ENCODE data around the gene SLC22A23.

Gene SLC22A23

GRCh38 chr6:3456898-3457709 is at the start of gene SLC22A23:
Gene SLC22A23 (minus strand): TSS chr6:3457050. CDS start chr6:3456559, 491 bp downstream.
- Histone ChIP-seq H2AFZ (ENCODE audit: low read depth, low read length) (no peak within 1 kb of the TSS), H3K79me2 (ENCODE audit: insufficient read depth, low read length) (no peaks in the 10 kb centered on the region), H3K4me2 (ENCODE audit: insufficient read depth, low read length) (peak within 1 kb of the TSS; percentile 56), H3K27me3 (ENCODE audit: insufficient read depth, low read length, poor library complexity) (peaks cover 54% of the 10 kb centered on the region), H4K20me1 (ENCODE audit: insufficient read depth, low read length) (peaks cover 11% of the 10 kb centered on the region), H3K4me3 (ENCODE audit: low read depth in 1 of 2, low read length in 2 of 2) (peak within 1 kb of the TSS in 1 of 2 experiments; percentile 33; a peak in 1 of 4 replicates), H3K9ac (ENCODE audit: low read depth, low read length) (no peak within 1 kb of the TSS), H3K27ac (ENCODE audit: low read length) (no peak within 1 kb of the TSS), H3K36me3 (ENCODE audit: insufficient read depth, low read length) (no peaks in the 10 kb centered on the region), H3K9me3 (ENCODE audit: insufficient read depth, low read length, severe bottlenecking) (no peaks in the 10 kb centered on the region), H3K4me1 (ENCODE audit: insufficient read depth, low read length) (peaks cover 8% of the 10 kb centered on the region; the same call in 1 of the 2 replicates)
- TF ChIP-seq EZH2 (IDR thresholded peaks at IDR 0.05; ENCODE audit: borderline replicate concordance, low read depth, low read length, severe bottlenecking) = peak; percentile 92
- peak; percentile 64 for TF ChIP-seq CTCF (IDR thresholded peaks at IDR 0.05; ENCODE audit: borderline replicate concordance, extremely low read depth, low read length, poor library complexity, severe bottlenecking)
- ATAC-seq (ENCODE audit: insufficient read depth, low read depth) (peak; percentile 81), DNase-seq (peak; percentile 55)

- Histone ChIP-seq H2AFZ (ENCODE audit: low read depth, low read length) (no peak overlapping the region), H3K36me3 (ENCODE audit: insufficient read depth, low read length) (no peaks in the 10 kb centered on the region), H3K4me3 (ENCODE audit: low read depth in 1 of 2, low read length in 2 of 2) (no peak overlapping the region), H3K27ac (ENCODE audit: low read length) (no peak overlapping the region), H3K27me3 (ENCODE audit: insufficient read depth, low read length, poor library complexity) (peaks cover 11% of the 10 kb centered on the region), H3K79me2 (ENCODE audit: insufficient read depth, low read length) (no peaks in the 10 kb centered on the region), H3K4me2 (ENCODE audit: insufficient read depth, low read length) (no peak overlapping the region), H3K4me1 (ENCODE audit: insufficient read depth, low read length) (no peaks in the 10 kb centered on the region), H3K9ac (ENCODE audit: low read depth, low read length) (no peak overlapping the region), H4K20me1 (ENCODE audit: insufficient read depth, low read length) (peaks cover 2% of the 10 kb centered on the region; the same call in 1 of the 2 replicates), H3K9me3 (ENCODE audit: insufficient read depth, low read length, severe bottlenecking) (no peaks in the 10 kb centered on the region)
- no peak for TF ChIP-seq CTCF (IDR thresholded peaks at IDR 0.05; ENCODE audit: borderline replicate concordance, extremely low read depth, low read length, poor library complexity, severe bottlenecking)
- no peak for TF ChIP-seq EZH2 (IDR thresholded peaks at IDR 0.05; ENCODE audit: borderline replicate concordance, low read depth, low read length, severe bottlenecking)
- DNase-seq = no peak
- no peak for ATAC-seq (ENCODE audit: insufficient read depth, low read depth)
Observed at GRCh38 chr6:3506200-3506599, 49.4 kb upstream of the SLC22A23 start.

GRCh38 chr6:3504938-3505805 is 48.3 kb upstream of the SLC22A23 start:
- no peaks in the 10 kb centered on the region for H3K9me3 ChIP-seq (ENCODE audit: insufficient read depth, low read length, severe bottlenecking)
- H3K27me3 ChIP-seq (ENCODE audit: insufficient read depth, low read length, poor library complexity) = peaks cover 11% of the 10 kb centered on the region
- no peak overlapping the region for H3K9ac ChIP-seq (ENCODE audit: low read depth, low read length)
- no peak overlapping the region for H3K4me2 ChIP-seq (ENCODE audit: insufficient read depth, low read length)
- TF ChIP-seq CTCF (IDR thresholded peaks at IDR 0.05; ENCODE audit: borderline replicate concordance, extremely low read depth, low read length, poor library complexity, severe bottlenecking) (no peak), EZH2 (IDR thresholded peaks at IDR 0.05; ENCODE audit: borderline replicate concordance, low read depth, low read length, severe bottlenecking) (no peak)
- H4K20me1 ChIP-seq (ENCODE audit: insufficient read depth, low read length) = peaks cover 2% of the 10 kb centered on the region; the same call in 1 of the 2 replicates
- ATAC-seq (ENCODE audit: insufficient read depth, low read depth) (no peak), DNase-seq (no peak)
- H3K36me3 ChIP-seq (ENCODE audit: insufficient read depth, low read length) = no peaks in the 10 kb centered on the region
- no peaks in the 10 kb centered on the region for H3K4me1 ChIP-seq (ENCODE audit: insufficient read depth, low read length)
- no peaks in the 10 kb centered on the region for H3K79me2 ChIP-seq (ENCODE audit: insufficient read depth, low read length)
- H3K27ac ChIP-seq (ENCODE audit: low read length) = no peak overlapping the region
- H3K4me3 ChIP-seq (ENCODE audit: low read depth in 1 of 2, low read length in 2 of 2) = no peak overlapping the region
- H2AFZ ChIP-seq (ENCODE audit: low read depth, low read length) = no peak overlapping the region

All from DND-41 (cell line).